Measurements from ENCODE around the gene C1GALT1.

C1GALT1 gene

DNA sequence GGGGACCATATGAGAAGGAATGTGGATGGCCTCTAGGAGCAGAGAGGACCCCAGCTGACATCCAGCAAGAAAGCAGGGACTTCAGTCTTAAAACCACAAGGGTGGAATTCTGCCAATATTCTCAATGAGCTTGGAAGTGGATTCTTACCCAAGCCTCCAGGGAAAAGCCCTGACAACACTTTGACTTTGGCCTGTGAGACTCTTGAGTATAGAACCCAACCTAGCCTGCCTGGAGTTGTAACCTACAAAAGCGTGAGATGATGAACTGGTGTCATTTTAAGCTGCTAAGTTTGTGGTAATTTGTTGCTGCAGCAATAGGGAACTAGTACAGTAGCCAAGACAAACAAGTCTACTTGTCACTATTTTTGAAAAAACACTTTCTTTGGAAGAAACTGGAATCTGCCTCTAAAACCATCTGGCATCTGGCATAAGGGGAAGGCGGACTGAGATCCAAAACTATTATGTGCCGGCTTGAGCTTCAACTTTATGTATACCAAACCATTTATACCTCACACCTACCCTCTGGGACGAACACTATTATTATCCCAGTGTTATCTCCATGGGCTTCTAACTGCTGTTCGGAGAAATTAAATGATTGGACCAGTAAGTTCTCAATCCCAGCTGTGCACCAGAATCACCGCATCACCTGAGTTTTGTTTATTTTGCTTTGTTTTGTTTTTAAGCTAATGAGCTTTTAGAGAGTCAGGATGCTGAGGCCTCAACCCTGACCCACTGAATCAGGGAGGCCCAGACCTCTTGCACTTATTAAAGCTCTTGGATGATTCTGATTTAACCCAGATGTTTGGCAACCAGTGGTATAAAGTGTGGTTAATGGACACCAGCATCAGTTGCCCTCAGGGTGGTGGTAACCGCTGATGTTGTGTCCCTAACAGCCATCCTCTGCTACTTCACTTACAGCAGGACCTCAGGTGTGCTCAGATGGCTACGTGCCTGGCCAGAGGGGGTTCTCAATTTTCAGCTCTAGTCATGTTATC is 83.0 kb downstream of the C1GALT1 start:
- in situ Hi-C loops (cut with MboI; ENCODE audit: low sequenced_read_pairs), result no loop called here

DNA sequence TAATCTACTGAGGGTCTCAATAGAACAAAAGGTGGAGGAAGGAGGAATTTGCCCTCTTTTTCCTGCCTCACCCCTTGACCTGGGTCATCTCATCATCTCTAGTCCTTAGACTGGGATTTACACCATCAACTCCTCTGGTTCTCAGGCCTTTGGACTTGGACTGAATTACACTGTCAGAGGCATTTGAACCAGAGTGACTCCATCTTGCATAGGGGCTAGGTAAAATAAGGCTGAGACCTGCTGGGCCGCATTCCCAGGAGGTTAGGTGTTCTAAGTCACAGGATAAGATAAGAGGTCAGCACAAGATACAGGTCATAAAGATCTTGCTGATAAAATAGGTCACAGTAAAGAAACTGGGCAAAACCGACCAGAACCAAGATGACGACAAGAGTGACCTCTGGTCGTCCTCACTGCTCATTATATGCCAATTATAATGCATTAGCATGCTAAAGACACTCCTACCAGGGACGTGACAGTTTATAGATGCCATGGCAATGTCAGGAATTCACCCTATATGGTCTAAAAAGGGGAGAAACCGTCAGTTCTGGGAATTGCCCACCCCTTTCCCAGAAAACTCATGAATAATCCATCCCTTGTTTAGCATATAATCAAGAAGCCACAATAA is 84.0 kb downstream of the C1GALT1 start:
- in situ Hi-C loops (cut with MboI; ENCODE audit: low sequenced_read_pairs), result no loop called here

DNA sequence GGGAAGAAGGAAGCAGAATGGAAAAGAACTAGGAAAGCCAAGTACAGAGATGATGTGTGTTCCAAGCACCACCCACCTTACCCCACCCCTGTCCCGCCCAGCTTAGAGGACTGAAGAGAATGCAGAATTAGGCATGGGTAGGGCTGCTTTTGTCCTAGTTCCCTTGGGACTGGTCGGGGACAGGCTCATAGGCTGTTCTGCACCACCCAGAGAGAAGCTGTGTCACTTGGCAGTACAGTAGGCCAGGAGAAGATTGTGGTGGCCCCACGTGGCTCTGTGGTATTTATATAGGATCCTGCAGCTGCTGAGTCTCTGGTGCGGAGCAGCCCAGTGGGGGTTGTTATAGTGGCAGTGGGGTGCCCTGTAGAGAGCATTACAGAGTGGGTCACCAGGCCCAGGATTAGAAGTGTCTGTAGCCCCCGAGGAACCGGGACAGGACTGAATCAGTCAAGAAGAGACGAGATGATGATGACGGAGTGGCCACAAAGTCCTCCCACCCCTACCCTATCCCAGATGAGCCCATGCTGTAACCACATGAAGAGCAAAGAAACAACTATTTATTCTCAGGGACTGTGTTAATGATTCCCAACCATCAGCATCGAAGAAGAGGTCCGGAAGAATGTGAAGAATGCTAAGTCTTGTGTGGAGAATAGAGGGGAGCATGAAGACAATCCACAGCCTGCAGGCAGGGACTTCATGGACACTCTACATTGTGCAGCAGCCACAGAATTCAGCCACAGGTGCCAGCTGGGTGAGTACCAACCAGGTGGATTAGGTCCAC is 88.9 kb downstream of the C1GALT1 start:
- in situ Hi-C loops (cut with MboI; ENCODE audit: low sequenced_read_pairs), result no loop called here

DNA sequence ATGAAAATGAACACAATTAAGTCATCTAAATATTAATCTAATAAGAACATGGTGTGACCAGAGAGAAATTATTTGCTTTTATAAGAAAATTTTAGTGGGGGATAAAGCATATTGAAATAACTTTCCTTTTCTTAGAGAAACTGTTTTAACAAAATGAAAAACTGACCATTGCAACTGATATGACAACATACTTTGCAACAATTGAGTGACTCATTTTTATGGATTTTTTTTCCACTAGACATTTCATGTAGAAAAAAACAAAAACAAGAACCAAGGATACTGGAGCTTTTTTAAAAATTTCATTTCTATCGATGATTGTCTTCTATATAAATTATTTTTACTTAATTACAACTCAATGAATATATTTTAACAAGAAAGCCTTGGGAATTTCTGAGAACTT is 90.0 kb downstream of the C1GALT1 start:
- in situ Hi-C loops (cut with MboI; ENCODE audit: low sequenced_read_pairs), result no loop called here

DNA sequence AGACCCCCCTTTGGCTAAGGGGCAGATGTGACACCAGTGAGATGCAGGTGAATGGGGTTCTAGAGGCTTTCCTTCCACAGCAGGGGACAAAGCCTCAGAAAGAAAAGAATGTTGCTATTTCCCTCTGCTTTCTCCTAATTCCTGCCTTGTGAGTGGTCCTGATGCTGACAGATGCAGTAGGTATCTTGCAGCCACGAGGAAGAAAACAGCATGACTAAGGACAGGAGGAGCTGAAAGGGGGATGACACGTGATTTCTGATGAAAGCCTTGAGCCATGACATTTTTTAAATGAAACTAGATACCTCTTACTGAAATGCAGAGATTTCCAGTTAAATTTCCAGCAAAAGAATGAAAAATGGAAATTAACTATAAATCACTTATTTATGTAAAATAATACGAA is 92.4 kb downstream of the C1GALT1 start:
- in situ Hi-C loops (cut with MboI; ENCODE audit: low sequenced_read_pairs), result no loop called here

DNA sequence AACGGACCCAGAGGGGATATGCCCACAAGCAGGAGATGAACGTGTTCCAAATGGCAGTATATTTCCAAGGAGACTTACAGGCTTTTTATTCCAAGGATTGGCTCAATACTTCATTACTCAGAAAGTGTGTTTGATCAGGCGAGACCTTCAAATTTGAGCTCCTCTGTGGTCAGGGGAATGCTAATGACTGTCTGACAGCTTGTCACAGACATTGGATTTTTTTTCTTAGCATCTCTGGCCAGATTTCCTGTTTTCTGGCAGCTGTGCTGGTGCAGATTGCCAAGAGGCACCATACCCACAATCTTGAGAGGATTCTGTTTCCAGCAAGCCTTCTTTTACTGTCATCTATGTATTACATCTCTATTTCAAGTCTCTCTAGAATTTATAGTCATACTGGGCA is 93.8 kb downstream of the C1GALT1 start:
- in situ Hi-C loops (cut with MboI; ENCODE audit: low sequenced_read_pairs), result no loop called here

DNA sequence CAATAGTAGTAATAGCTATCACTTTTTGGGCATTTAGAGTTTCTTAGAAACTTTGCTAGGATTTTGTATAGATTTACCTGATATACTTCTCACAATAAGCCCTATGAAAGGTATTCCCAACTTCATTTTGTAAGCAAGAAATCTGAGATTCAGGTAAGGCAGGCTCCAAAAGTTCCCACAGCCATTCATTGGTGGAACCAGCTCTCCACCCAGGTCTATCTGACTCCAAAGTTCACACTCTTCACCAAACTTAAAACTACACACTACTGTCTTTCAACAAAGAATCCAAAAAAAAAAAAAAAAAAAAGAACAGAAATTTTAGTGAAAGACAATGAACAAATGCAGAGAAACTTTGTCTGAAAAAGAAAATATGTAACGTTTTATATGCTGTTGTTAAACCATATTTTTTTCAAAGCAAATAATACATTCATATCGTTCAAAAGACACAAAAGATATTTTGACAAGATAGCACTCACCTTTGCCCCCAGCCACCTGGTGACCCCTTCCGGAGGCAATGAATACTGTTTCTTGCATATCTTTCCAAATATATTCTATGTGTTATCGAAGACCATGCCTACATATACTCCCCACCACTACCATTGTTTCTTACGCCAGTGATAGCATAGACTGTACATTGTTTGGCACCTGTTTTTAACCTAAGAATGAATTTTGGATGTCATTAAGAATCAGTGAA is 108.2 kb downstream of the C1GALT1 start:
- in situ Hi-C loops (cut with MboI; ENCODE audit: low sequenced_read_pairs), result no loop called here

DNA sequence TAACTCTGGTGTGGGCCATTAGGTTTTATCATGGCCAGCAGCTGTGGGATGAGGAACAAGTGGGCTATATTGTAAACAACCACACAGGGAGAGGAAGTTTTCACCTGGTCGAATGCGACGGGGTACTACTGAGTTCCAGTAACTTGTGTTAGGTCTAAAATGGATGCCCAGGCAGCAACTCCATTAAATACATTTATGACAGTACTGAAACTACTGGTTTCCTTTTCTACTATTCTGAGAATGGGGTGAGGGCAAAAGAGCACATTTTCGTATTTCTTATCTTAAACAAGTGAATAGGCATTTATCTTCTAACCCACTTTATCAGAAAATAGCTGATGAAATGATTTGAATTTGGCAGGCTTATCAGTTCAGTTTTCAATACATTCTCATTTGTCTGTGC is 109.7 kb downstream of the C1GALT1 start:
- in situ Hi-C loops (cut with MboI; ENCODE audit: low sequenced_read_pairs), result no loop called here

DNA sequence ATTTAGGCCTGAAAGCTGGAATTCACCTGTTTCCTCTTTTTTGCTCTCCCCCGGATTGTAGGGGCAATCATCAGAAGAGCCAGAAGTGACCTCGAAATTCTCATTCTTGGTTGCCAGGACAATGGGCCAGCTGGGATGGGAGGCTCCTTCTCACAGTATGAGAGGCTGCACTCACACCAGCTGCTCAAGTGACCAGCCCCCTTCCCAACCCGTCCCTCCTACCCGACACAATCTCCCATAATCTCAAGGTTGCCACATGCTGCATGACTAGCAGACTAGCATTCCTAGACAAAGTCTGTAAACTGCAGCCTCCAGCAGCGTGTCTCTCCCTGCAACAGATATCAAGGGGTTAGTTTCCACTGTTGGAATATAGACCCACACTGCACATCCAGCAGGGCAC is 110.3 kb downstream of the C1GALT1 start:
- in situ Hi-C loops (cut with MboI; ENCODE audit: low sequenced_read_pairs), result no loop called here

DNA sequence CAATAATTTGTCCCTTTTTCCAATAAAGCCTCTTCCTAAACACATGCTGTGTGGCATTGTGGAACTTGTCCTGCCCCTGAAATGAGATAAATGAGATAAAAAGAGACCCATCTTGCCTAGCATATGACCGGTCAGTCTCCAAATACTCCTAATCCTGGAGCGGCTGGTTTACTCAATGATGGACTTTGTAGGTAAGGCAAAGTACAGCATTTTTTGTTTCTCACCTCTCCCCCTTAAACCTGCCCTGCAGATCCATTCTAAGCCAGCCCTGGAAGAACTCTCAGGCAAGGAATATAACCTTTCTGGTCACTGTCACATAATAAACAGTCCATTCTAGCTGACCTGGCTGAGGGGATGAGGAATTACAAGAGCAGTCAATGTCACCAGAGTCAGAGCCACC is 110.7 kb downstream of the C1GALT1 start:
- in situ Hi-C loops (cut with MboI; ENCODE audit: low sequenced_read_pairs), result no loop called here

DNA sequence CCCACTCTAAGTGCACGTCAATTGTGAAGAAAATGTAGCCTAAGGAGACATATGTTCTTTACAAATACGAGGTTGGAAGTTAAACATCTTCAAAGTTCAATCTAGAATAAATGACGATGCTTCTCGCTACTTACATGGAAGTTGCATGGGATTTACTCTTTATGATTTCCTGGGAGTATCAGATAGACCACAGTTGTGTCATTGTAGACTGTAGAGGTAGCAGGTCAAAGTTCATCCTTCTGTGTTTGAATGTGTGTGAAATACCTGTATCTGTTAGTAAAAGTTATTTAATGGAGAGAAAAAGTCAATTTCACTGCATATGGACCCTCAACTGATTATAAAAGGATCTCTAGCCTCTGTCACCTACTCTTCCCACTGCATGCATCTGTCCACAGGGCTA is 112.6 kb downstream of the C1GALT1 start:
- in situ Hi-C loops (cut with MboI; ENCODE audit: low sequenced_read_pairs), result no loop called here
